Measurements from ENCODE around the gene SP110. TPM values are rescaled to one million over a fixed set of nuclear protein-coding genes. Genes with fewer than 3 reads are reported as not detected.

Gene SP110
- total and polyA plus RNA-seq, 9 of the 15 experiments (the other 6 are each of a cell fraction or from before 2014, with no cell fraction given), result 3.6 to 11.0 (median 7.1) TPM

GRCh38 chr2:230178546-230179485 lies 41.0 kb downstream of the SP110 start:
- POLR2A ChIA-PET, result no interaction called here
- no peaks in the 10 kb centered on the region for H3K79me2 ChIP-seq (ENCODE audit: control insufficient read depth, insufficient read depth, low read length)
- H4K20me1 ChIP-seq (replicated peaks; ENCODE audit: control insufficient read depth, insufficient read depth, low read length), result no peaks in the 10 kb centered on the region
- H3K4me2 ChIP-seq (ENCODE audit: insufficient read depth, low read length), result no peak overlapping the region
- H3K27ac ChIP-seq (ENCODE audit: extremely low read depth, low read depth, low read length), result no peak overlapping the region
- CTCF ChIA-PET (ENCODE audit: low intra/inter-chr PET ratio), result no interaction called here
- DNase-seq (ENCODE audit: extremely low read depth in 1 of 4, low spot score in 3 of 4) (no peak), ATAC-seq (no peak), FAIRE-seq (no peak)
- intact Hi-C loops (cut with micrococcal nuclease) (no loop called here), in situ Hi-C loops (cut with MboI) (no loop called here)
- no peaks in the 10 kb centered on the region for H3K9me1 ChIP-seq (ENCODE audit: control insufficient read depth, insufficient read depth, low read length)
- H3K4me3 ChIP-seq, result no peak overlapping the region
- WGBS (ENCODE audit: insufficient coverage, low coverage, missing lambda C conversion rate), result 56% methylated on average over 5 of the region's 7 CpGs
- H3K4me1 ChIP-seq (replicated peaks in 1 of 2; ENCODE audit: control insufficient read depth in 2 of 2, insufficient read depth in 2 of 2, low read length in 2 of 2), result no peaks in the 10 kb centered on the region
- H3K36me3 ChIP-seq (ENCODE audit: control insufficient read depth, insufficient read depth, low read length), result no peaks in the 10 kb centered on the region
- no peaks in the 10 kb centered on the region; a peak in 1 of 5 replicates for H3K27me3 ChIP-seq (ENCODE audit: control insufficient read depth in 2 of 2, insufficient read depth in 2 of 2, low read length in 2 of 2)
- BruUV-seq (replicated peaks), result no TSS peak
- no peak overlapping the region for H3K9ac ChIP-seq (ENCODE audit: insufficient read depth in 1 of 2, low read depth in 2 of 2, low read length in 2 of 2)
- TF ChIP-seq BCOR (IDR thresholded peaks at IDR 0.05) (no peak), KAT7 (CRISPR knock-in tag; IDR thresholded peaks at IDR 0.05; ENCODE audit: borderline replicate concordance) (no peak), IRF2 (CRISPR knock-in tag; IDR thresholded peaks at IDR 0.05) (no peak), LARP7 (IDR thresholded peaks at IDR 0.05) (no peak), ZFP36 (IDR thresholded peaks at IDR 0.05; ENCODE audit: low read depth, low read length, partially characterized antibody) (no peak), EGR1 (conservative IDR thresholded peaks at IDR 0.05) (no peak), ZNF830 (CRISPR knock-in tag; IDR thresholded peaks at IDR 0.05) (no peak)
- TF ChIP-seq, protein P1, sequence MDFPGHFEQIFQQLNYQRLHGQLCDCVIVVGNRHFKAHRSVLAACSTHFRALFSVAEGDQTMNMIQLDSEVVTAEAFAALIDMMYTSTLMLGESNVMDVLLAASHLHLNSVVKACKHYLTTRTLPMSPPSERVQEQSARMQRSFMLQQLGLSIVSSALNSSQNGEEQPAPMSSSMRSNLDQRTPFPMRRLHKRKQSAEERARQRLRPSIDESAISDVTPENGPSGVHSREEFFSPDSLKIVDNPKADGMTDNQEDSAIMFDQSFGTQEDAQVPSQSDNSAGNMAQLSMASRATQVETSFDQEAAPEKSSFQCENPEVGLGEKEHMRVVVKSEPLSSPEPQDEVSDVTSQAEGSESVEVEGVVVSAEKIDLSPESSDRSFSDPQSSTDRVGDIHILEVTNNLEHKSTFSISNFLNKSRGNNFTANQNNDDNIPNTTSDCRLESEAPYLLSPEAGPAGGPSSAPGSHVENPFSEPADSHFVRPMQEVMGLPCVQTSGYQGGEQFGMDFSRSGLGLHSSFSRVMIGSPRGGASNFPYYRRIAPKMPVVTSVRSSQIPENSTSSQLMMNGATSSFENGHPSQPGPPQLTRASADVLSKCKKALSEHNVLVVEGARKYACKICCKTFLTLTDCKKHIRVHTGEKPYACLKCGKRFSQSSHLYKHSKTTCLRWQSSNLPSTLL (IDR thresholded peaks at IDR 0.05), result no peak
- H2AFZ ChIP-seq (ENCODE audit: low read depth, low read length), result no peak overlapping the region
- H3K9me3 ChIP-seq (replicated peaks; ENCODE audit: control insufficient read depth, insufficient read depth, low read depth, low read length), result no peaks in the 10 kb centered on the region

Data from K562 (cell line).